GM19452 (cell line): ENCODE measurements around the gene NXPH1.

ENCODE experiments used
- ATAC-seq: cut with Tn5 transposase; IDR thresholded peaks from one replicate; pipeline ENCODE4 v1.9.1; 2021; ENCODE audit not compliant: unreplicated experiment

NXPH1 gene

GRCh38 chr7:8783229-8783628 is 349.8 kb downstream of the NXPH1 start:
- ATAC-seq, result no peak

- no peak for ATAC-seq
Observed at GRCh38 chr7:8785081-8785480, 351.7 kb downstream of the NXPH1 start.

GRCh38 chr7:8800986-8801385 is 367.6 kb downstream of the NXPH1 start:
- ATAC-seq, result no peak
